ENCODE measurements around the gene TRIM15.

The TRIM15 gene

DNA sequence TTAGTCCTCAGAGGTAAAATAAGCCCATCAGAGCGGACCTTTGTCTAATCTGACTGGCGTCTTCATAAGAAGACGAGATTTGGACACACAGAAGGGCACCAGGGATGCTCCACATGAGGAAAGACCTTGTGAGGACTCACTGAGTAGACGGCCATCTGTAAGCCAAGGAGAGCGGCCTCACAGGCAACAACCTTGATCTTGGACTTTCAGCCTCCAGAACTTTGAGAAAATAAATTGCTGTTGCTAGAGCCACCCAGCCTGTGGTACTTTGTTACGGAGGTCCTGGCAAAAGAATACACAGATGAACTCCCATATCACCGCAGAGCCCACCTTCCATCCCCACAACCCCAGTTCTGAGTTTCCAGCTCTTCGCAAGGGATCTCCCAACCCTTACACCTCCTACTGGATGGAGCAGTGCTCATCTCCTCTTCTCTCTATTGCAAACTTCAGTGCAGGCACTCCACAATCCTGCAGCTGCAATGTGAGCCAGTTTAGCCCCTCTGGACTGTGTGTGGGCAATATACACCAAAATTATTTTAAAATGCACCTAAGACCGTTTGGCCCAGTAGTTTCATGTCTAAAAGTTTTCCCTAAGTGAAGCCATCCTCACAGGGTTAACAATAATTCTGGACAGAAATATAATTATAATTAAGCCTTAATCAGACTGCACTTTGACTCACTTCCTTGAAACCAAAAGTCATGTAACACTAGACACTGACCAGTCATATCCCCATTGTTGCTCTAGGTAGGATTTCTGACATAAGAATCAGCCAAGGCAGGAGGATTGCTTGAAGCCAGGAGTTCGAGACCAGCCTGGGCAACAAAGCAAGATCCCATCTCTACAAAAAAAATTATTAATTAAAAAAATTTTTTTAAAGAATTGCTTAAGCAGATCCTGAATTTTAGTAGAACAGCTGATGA lies 41.6 kb upstream of the TRIM15 start:
- no peaks in the 10 kb centered on the region for H3K27me3 ChIP-seq (ENCODE audit: low read length)
- no peaks in the 10 kb centered on the region for H3K9me2 ChIP-seq (replicated peaks; ENCODE audit: insufficient read depth, low read length)
- no peaks in the 10 kb centered on the region for H3K79me2 ChIP-seq (ENCODE audit: insufficient read depth, low read length)
- H3K4me2 ChIP-seq (ENCODE audit: low read depth, low read length, poor library complexity, severe bottlenecking) = no peak overlapping the region
- no peak for TF ChIP-seq EZH2phosphoT487 (conservative IDR thresholded peaks at IDR 0.05; ENCODE audit: low read length)
- TF ChIP-seq, protein P1, sequence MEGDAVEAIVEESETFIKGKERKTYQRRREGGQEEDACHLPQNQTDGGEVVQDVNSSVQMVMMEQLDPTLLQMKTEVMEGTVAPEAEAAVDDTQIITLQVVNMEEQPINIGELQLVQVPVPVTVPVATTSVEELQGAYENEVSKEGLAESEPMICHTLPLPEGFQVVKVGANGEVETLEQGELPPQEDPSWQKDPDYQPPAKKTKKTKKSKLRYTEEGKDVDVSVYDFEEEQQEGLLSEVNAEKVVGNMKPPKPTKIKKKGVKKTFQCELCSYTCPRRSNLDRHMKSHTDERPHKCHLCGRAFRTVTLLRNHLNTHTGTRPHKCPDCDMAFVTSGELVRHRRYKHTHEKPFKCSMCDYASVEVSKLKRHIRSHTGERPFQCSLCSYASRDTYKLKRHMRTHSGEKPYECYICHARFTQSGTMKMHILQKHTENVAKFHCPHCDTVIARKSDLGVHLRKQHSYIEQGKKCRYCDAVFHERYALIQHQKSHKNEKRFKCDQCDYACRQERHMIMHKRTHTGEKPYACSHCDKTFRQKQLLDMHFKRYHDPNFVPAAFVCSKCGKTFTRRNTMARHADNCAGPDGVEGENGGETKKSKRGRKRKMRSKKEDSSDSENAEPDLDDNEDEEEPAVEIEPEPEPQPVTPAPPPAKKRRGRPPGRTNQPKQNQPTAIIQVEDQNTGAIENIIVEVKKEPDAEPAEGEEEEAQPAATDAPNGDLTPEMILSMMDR (IDR thresholded peaks at IDR 0.05; ENCODE audit: insufficient read depth, low read length, poor library complexity, severe bottlenecking) = no peak
- H3K27ac ChIP-seq (ENCODE audit: low read depth, low read length) = no peak overlapping the region
- H3K4me3 ChIP-seq (ENCODE audit: insufficient read depth, low read length, poor library complexity, severe bottlenecking) = no peak overlapping the region
- no peaks in the 10 kb centered on the region for H3K9me3 ChIP-seq (ENCODE audit: insufficient read depth, low read length)
- no peaks in the 10 kb centered on the region for H4K20me1 ChIP-seq (ENCODE audit: low read depth, low read length)
- H3K36me3 ChIP-seq (ENCODE audit: low read length) = no peaks in the 10 kb centered on the region
- no peak overlapping the region for H3K9ac ChIP-seq (ENCODE audit: low read length)
- no peaks in the 10 kb centered on the region for H3F3A ChIP-seq (ENCODE audit: insufficient read depth)
- H2AFZ ChIP-seq (ENCODE audit: low read depth, low read length, severe bottlenecking) = no peak overlapping the region

DNA sequence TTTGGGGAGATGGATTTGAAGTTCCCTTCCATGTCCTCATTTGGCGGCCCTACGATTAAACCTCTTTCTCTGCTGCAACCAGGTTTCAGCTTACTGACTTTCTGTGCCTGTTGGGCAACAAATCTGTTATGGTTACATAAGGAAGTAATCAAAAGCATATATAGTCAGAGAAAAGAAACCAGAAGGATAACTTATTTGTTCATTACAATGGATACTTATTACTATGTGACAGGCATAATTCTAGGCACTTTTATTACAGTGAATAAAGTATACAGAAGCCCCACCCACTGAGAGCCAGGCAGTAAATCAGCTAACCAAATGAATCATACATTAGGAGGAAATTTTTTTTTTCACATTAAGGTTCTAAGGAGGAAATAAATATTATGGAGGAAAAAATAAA lies 40.8 kb upstream of the TRIM15 start:
- H3K27ac ChIP-seq (ENCODE audit: low read depth, low read length) = no peak overlapping the region
- TF ChIP-seq EZH2phosphoT487 (conservative IDR thresholded peaks at IDR 0.05; ENCODE audit: low read length) = no peak
- TF ChIP-seq, protein P1 (IDR thresholded peaks at IDR 0.05; ENCODE audit: insufficient read depth, low read length, poor library complexity, severe bottlenecking) = no peak
- H3K4me2 ChIP-seq (ENCODE audit: low read depth, low read length, poor library complexity, severe bottlenecking) = no peak overlapping the region

DNA sequence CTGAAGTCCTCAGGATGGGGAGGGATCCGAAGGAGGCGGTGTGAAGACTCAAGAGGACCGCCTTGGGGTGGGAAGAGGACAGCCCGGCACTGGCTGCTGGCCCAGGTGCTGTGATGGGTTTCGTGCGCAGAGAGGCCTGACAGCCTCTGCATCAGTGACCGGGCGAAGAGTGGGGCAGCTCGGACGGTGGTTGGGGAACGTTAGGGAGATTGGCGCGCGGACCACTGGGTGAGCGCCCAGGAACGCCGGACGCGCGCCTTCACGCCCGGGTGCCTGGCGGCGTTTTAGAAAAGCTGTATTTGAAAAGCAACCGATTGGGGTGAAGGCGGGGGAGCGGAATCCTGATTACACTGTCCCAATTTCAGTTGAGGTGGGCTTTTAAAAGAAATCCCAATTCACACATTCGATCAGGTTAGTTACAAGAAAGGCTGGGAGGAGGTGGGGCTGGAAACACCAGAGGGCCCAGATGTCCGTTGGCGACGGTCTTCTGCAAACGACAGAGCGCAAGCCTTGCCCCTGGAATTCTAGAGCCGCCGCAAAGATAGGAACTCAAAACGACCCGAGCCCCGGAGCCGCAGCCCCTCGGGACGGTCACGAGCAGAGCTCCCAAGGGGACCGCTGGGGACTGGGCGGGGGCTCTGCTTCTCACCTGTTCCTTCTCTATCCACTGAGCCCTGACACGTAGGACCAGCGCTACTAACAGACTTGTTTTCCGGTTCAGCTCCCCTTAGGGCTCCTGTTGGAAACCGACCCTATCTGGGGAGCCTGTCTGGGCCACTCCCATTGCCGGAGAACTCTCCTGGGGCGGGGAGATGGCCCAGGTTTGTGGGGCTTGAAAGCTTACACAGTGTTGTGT lies 35.9 kb upstream of the TRIM15 start:
- no peak overlapping the region for H3K4me2 ChIP-seq (ENCODE audit: low read depth, low read length, poor library complexity, severe bottlenecking)
- no peak overlapping the region for H3K9ac ChIP-seq (ENCODE audit: low read length)

More for the DNA sequence above, 40.8 kb upstream of the TRIM15 start:
- Histone ChIP-seq H3K79me2 (ENCODE audit: insufficient read depth, low read length) (no peaks in the 10 kb centered on the region), H2AFZ (ENCODE audit: low read depth, low read length, severe bottlenecking) (no peak overlapping the region), H3K36me3 (ENCODE audit: low read length) (no peaks in the 10 kb centered on the region), H3K27me3 (ENCODE audit: low read length) (no peaks in the 10 kb centered on the region), H3K9me2 (replicated peaks; ENCODE audit: insufficient read depth, low read length) (no peaks in the 10 kb centered on the region), H3K9ac (ENCODE audit: low read length) (no peak overlapping the region), H3F3A (ENCODE audit: insufficient read depth) (no peaks in the 10 kb centered on the region), H4K20me1 (ENCODE audit: low read depth, low read length) (no peaks in the 10 kb centered on the region), H3K9me3 (ENCODE audit: insufficient read depth, low read length) (no peaks in the 10 kb centered on the region), H3K4me3 (ENCODE audit: insufficient read depth, low read length, poor library complexity, severe bottlenecking) (no peak overlapping the region)

More for the DNA sequence above, 35.9 kb upstream of the TRIM15 start:
- Histone ChIP-seq H3K27me3 (ENCODE audit: low read length) (no peaks in the 10 kb centered on the region), H3K9me3 (ENCODE audit: insufficient read depth, low read length) (no peaks in the 10 kb centered on the region), H3K36me3 (ENCODE audit: low read length) (no peaks in the 10 kb centered on the region), H3F3A (ENCODE audit: insufficient read depth) (no peaks in the 10 kb centered on the region), H3K9me2 (replicated peaks; ENCODE audit: insufficient read depth, low read length) (no peaks in the 10 kb centered on the region), H3K79me2 (ENCODE audit: insufficient read depth, low read length) (no peaks in the 10 kb centered on the region), H3K4me3 (ENCODE audit: insufficient read depth, low read length, poor library complexity, severe bottlenecking) (no peak overlapping the region), H4K20me1 (ENCODE audit: low read depth, low read length) (no peaks in the 10 kb centered on the region), H3K27ac (ENCODE audit: low read depth, low read length) (no peak overlapping the region), H2AFZ (ENCODE audit: low read depth, low read length, severe bottlenecking) (no peak overlapping the region)
- TF ChIP-seq, protein P1 (IDR thresholded peaks at IDR 0.05; ENCODE audit: insufficient read depth, low read length, poor library complexity, severe bottlenecking) = no peak
- no peak for TF ChIP-seq EZH2phosphoT487 (conservative IDR thresholded peaks at IDR 0.05; ENCODE audit: low read length)
